Frontal cortex (tissue), 4 donors: ENCODE data around the gene PRDM16. TPM values are rescaled to one million over a fixed set of nuclear protein-coding genes. Genes with fewer than 3 reads are reported as not detected.

Source experiments
- DNase-seq, 2 donors: peaks; one replicate each; pipeline ENCODE4 v3.0.0; 2012; ENCODE audit warnings: low spot score in 2 of 2
- FAIRE-seq: peaks from 2 replicates; lab custom pipeline; 2012; peaks lifted over from hg19 to GRCh38; lab: Jason Lieb, UNC
- total RNA-seq: library from RNA; depleted of rRNA; stranded (reverse); fragments of >200 nt; gene quantifications from one replicate; pipeline ENCODE4 v1.2.3, GENCODE V29; 2014
- donor health status: control.
- donor health status: control.
- donor health status: control.

The PRDM16 gene
- total RNA-seq, 1 donor from 2014 or later: 1.6 TPM

- DNase-seq: no peak
- no peak for FAIRE-seq
Measured at GRCh38 chr1:3051270-3052268, 17.4 kb upstream of the PRDM16 start.

GRCh38 chr1:3052501-3052900, 16.5 kb upstream of the PRDM16 start:
- DNase-seq (no peak), FAIRE-seq (no peak)

- no peak for DNase-seq
Measured at GRCh38 chr1:3053366-3053980, 15.5 kb upstream of the PRDM16 start.

GRCh38 chr1:3053986-3054385, 15.0 kb upstream of the PRDM16 start:
- no peak for FAIRE-seq
- DNase-seq: no peak

More at GRCh38 chr1:3053366-3053980, 15.5 kb upstream of the PRDM16 start:
- FAIRE-seq: no peak

- FAIRE-seq (no peak), DNase-seq (no peak)
Measured at GRCh38 chr1:3054474-3054873, 14.5 kb upstream of the PRDM16 start.

GRCh38 chr1:3055051-3055450, 14.0 kb upstream of the PRDM16 start:
- FAIRE-seq (no peak), DNase-seq (no peak)

- no peak for DNase-seq
- FAIRE-seq: no peak
Measured at GRCh38 chr1:3056641-3057040, 12.4 kb upstream of the PRDM16 start.

- DNase-seq (no peak), FAIRE-seq (no peak)
Measured at GRCh38 chr1:3058263-3059030, 10.6 kb upstream of the PRDM16 start.

- FAIRE-seq (no peak), DNase-seq (no peak)
Measured at GRCh38 chr1:3060127-3060526, 8.9 kb upstream of the PRDM16 start.

- FAIRE-seq: no peak
- no peak for DNase-seq
Measured at GRCh38 chr1:3060601-3061551, 8.1 kb upstream of the PRDM16 start.

- no peak for FAIRE-seq
- DNase-seq: no peak
Measured at GRCh38 chr1:3061566-3061965, 7.4 kb upstream of the PRDM16 start.

- no peak for DNase-seq
- FAIRE-seq: no peak
Measured at GRCh38 chr1:3061981-3062615, 6.9 kb upstream of the PRDM16 start.

- FAIRE-seq (no peak), DNase-seq (no peak)
Measured at GRCh38 chr1:3062616-3063378, 6.2 kb upstream of the PRDM16 start.

- no peak for FAIRE-seq
- no peak for DNase-seq
Measured at GRCh38 chr1:3063379-3064295, 5.4 kb upstream of the PRDM16 start.

GRCh38 chr1:3064296-3064850, 4.6 kb upstream of the PRDM16 start:
- DNase-seq (no peak), FAIRE-seq (no peak)

GRCh38 chr1:3064901-3065300, 4.1 kb upstream of the PRDM16 start:
- DNase-seq (no peak), FAIRE-seq (no peak)

- FAIRE-seq (no peak), DNase-seq (no peak)
Measured at GRCh38 chr1:3065396-3065795, 3.6 kb upstream of the PRDM16 start.
